ENCODE measurements around the gene KLK10.

Gene KLK10

DNA sequence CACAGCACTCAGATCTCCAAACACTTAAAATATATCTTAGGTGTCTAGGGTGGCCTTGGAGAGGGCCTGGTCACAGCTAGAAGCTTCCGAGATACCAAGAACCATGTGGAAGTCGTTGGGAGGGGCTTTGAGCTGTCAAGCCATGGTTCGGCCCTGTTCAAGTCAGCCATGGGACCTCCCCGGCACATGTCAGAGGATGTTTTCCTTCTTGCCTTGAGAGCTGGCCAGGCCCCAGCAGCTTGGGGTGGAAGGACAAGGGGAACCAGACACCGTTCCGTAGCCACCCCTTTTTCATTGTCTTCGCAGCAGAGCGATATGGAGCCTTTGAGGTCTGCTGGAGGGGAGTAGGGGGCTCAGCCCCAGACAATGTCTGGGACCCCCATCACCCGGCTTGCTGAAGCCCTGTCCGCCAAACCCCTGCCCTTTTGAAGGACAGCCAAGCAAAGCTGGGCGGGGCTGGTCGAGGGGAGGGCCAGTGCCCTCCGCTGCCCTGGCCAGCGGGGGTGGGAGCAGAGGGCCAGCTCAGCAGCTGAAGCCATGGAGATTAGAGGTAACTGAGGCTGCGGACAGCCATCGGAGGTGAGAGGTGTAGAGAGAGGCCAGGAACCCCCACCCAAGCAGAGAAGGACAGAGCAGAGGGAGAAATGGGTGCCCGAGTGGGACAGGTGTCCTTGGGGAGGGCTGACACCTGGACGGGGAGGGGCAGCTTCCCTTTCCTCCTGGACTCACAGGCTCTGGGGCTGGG lies 6.5 kb upstream of the KLK10 start:
- DNase-seq, result no peak

DNA sequence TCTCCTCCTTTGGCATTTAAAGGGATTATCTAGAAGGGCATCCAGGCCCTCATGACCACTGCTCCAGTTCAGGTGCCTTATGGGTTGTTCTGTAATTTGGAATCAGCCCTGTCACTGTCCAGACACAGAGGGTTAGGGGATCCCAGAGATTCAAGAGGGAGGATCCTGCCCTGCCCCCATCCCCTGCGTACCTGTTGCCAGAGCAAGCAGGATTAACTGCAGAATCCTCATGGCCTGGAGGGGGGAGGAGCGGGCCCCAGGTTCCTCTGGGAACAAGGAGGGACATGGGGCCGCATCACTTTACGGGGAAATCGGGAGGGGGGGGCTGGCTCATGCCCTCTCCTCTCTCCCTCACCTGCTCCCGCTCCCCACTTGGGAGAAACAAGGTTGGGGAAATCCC lies 5.9 kb upstream of the KLK10 start:
- DNase-seq, result no peak

DNA sequence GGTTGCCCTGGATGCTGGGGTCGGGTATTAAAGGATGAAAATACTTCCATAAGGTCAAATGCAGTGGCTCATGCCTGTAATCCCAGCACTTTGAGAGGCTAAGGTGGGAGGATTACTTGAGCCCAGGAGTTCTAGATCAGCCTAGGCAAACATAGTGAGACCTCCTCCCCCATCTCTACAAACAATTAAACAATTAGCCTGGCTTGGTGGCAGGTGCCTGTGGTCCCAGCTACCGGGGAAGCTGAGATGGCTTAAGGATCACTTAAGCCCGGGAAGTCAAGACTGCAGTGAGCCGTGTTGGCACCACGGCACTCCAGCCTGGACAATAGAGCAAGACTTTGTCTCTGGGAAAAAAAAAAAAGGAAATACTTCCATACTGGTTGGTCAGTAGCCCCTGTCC lies 5.4 kb upstream of the KLK10 start:
- no peak for DNase-seq

DNA sequence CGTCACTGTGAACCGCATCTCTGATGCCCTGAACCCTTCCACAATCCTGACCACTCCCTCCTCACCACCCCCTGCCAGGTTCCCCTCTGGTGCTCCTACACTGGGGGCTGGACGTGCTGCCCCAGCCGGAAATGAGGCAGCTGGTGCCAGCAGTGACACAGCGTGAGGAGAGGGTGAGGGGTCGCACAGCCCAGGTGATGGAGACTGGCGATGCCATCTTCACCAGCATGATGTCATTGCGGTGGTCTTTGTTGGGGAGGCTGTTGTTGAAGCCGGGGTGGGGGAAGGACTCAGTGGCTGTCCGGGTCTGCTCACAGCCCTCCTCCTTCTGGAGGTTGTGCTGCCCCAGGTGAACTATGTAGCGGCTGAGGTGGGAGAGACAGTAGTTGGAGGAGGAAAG lies 4.4 kb upstream of the KLK10 start:
- no peak for DNase-seq

DNA sequence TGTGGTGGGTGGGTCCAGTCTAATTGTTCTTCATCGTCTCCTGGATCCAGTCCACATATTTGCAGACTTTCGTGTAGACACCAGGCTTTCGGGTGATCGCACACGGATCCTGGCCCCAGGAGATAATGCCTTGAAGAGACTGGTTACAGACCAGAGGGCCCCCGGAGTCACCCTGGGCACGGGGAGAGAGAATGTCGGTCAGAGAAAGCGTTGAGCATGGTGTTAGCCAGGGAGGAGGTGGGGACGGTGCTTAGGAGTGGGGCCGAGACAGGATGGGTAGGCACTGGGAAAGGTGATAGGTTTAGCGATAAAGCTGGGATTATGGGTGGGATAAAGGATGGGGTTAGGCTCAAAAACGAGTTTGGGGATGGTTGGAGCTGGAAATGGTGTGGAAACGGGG lies 3.0 kb upstream of the KLK10 start:
- DNase-seq, result no peak

DNA sequence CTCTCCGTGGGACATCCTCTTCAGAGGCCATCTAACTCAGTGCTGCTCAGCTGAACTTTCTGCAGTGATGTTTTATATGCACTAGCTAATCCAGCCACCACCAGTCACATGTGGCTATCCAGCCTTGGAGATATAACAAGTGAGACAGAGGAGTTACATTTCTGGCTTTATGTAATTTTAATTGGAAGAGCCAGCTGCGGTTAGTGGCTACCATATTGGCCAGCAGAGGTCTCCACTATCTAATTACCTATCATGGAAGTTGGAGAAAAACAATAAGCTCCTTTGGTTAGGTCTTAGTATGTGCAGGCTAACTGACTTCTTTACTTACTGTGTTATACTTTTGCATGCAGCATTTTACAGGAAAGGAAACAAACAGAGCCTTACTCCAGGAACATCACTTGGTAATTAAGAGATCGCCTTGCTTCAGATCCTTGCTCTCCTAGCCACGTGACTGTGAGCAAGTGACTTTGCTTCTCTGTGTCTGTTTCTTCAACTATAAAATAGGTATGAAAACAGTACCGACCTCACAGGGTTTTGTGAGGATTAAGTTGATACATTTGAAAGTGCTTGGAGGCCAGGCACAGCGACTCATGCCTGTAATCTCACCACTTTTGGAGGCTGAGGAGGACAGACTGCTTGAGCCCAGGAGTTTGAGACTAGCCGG lies 1.6 kb upstream of the KLK10 start:
- no peak for DNase-seq

DNA sequence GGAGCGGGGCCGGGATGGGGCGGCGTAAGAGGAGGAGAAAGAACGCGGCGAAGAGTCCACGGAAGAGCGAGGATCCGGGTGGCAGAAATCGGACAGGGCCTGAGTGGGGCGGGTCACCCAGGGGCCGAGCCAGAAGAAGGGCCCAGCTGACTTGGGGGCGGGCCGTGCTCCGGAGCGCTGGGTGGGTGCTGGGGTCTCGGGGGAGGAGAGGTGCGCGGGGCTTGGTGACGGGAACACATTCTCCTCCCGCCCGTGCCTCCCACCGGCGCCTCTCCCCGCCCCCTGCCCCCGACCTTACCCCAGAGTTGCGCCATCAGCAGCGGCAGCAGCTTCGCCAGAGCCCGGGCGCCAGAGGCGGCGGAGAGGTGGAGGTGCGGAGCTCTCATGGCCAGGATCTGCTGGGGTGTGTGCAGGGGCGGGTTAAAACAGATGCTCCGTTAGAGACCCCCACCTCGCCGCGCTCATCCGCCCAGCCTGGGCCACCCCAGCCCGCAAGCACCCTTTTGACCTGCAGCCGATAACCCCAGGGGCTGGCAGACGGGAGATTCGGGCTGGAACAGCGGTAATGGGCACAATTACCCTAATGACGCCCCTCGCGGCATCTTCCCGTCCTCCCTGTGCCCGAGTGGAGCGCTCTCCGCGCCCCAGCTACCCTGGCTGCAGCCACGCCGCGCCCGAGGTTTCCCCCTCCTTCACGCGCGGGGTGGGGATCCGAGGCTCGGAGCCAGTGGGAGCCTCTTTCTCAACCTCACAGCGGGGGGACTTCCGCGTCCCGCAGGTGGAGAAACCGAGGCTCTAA lies 565 bp downstream of the KLK10 start:
- no peak for DNase-seq

DNA sequence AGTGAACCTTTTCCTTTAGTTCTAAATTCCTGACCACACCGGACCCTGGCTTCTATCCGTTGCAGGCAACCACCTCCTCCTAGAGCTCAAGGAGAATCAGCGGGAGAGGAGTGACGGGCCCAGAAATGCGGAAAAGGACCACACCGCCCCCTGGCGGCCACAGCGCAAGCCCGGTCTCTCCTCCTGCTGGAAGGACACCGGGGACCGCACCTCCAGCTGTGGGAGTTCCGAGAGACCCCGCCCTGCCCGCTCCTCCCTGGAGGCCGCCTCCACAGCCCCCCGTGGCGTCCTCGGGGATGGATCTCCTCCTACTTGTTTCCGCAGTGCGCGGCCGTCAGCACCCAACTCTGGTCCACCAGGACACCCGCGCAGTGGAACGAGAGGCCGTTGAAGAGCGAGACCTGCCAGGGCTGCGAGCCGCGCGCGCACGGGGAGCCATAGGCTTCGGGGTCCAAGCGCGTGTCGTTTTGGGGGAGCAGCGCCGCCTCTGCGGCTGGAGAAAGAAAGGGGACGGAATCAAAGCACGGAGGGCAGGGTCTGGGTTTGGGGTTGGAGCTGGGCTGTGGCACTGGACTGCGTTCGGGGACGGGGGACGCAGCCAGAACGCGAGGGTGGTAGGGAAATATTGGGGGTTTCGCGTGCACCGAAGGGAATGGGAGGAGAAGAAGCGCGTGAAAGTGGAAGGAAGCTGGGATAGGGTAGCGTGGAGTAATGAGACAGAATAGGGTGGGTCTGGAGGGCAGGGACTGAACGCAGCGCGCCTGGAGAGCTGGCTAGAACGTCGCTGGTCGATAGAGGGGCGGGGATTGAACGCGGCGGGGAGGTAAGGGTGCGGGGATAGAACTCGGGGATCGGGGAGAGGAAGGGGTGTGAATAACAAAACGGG lies 2.5 kb downstream of the KLK10 start:
- no peak for DNase-seq

DNA sequence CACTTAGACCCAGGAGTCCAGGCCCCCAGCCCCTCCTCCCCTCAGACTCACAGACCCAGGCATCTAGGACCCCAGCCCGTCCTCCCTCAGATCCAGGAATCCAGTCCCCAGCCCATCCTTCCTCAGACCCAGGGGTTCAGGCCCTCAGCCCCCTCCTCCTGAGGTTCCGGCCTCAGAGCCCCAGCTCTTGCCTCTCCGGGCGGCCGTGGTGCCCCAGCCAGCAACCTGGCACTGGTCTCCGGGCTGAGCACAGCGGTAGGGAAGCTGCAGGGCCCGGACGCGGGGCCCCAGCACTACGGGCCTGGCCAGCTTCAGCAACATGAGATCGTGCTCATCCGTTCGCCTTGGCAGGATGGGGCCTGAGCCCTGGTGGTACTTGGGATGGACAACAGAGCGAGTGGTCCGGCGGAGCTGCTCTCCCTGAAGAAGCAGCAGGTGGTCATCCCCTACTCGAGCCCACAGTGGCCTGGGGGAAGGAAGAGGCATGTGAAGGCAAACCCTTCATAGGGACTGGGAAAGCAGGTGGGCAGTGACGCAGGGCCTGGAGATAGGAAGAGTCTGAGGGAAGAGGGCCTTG lies 3.7 kb downstream of the KLK10 start:
- no peak for DNase-seq

DNA sequence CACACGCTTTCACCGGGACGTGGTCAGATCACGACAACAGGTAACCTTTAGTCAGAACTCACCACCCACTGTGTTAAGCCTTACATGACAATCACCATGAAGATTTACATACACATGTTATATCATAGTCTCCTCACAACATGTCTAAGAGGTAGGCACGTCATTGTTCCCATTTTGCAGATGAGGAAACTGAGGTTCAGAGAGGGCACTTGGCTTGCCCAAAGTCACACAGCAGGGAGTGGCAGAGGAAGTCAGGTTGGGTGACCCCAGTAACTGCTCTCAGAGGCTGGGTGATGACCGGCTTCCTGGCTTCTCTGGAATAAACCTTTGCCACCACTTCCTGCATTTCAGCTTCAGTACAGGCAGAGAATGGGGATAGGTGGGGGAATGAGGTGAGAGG lies 5.3 kb downstream of the KLK10 start:
- DNase-seq, result no peak

DNA sequence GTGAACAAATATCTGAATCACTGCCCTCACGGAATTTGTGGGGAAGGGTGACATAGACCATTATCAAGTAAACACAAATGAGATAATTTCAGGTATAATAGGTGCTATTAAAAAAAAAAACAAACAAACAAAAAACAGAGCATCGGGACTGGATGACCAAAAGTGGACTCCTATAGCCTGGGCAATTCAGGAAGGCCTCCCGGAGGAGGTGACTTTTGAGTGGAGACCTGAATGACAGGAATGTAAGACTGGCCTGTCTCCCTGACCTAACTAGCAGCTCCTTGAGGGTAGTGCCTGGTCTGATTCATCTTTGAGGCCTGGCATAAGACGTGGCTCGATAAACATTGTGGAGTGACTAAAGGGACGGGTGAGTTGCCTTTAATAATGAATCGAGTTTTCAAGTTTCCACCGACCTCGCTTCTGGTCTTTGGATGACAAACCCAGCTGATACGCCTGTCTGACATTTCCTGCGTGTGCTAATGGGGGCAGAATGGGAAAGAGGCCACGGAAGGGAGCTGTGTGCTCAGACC lies 6.8 kb downstream of the KLK10 start:
- no peak for DNase-seq

DNA sequence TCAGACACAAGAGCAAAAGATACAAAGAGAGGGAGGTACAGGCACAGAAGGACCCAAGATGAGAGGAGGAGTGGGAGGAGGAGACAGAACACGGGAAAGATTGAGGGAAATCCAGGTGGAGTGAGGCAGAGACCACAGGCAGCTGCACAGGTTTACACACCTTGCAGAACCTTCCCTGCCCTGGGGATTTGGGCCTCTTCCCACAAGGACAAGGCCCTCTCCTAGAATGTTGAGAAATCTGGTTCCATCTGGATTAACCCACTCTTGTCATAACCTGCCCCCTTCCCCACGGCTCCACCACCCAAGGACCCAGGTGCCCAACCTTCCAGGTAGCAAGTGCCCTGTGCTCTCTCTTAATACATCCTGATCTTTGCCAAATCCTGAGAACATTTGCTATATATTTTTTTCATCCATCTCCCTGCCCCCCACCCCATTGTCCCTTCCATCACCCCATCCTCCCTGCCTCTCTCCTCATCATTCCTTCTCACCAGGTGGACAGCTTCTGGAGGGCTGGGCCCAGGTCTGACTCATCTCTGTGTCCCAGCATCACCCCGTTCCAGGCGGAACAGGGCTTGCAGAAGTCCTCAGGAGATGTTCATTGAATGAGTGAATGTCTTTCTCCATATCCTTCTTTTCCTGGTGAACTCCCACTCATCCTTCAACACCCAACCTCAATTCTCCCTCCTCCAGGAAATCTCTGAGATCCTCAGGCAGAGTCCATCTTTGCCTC lies 9.3 kb downstream of the KLK10 start:
- DNase-seq, result no peak

DNA sequence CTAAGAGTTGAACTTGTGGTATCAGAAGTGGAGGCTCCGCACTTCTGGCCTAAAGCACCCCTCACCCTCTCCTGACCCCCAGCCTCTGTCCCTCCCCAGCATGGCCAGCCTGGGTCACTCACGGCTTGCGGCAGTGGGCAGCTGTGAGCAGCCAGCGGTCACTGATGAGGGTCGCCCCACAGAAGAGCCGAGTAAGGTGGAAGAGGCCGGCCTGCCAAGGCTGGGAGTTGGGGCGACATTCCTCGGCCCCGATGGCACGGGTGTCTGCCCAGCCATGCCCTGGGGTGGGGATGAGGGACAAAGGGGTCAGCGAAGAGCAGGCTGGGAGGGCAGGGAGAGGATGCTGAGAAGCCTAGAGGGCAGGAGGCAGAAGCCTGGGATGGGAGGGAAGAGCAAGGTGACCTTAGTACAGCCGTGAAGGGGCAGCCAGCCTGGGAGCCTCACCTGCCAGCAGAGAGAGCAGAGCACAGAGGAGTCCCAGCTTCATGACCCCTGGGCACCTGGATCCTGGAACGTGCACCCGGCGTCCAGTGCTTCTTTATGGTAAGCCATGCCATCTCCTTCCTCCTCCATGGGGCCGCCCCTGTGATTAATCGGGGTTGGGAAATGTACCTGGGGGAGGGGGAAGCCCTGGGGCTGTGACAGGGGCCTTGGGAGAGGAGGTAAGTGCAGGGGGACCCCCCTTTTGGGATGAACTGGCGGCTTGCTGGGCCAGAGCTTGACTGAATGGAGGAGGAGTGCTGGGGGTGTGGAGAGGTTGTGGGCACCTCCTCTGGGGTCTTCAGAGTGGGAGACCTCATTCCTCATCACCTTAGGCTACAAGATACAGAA lies 10.2 kb downstream of the KLK10 start:
- DNase-seq, result no peak

DNA sequence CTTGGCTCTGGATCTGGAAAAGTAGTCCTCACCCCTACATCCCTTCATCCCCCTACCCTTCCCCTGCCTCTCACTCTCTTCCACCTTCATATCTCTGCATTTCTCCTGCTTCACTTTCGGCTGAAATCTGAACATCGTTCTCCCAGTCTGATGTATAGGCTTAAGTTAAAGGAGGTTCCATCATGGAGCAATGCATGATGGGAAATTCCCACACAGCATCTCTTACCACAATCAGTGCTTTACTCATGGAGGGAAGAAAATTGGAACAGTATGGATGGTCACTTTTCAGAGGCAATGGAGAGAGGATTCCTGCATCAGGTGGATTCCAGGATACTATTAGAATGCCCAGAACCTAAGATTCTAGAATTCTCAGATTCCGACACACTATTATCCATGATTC lies 12.0 kb downstream of the KLK10 start:
- DNase-seq, result no peak

DNA sequence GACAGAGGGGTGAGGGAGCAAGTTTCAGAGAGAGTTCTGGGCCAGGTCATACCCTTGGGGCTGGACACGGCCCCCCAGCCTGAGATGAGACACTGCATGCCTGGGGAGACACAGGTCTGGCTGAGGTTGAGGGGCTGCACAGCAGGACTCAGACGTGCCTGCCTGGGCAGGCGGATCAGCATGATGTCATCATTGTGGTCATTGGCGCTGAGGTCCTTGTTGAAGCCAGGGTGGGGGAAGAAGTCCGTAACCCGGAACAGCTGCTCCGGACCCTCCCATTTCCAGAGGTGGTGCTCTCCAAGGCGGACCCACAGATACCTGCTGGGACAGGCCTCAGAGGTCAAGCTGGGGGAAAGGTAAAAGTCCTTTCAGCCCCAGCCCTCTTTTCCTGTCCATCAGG lies 13.1 kb downstream of the KLK10 start:
- no peak for DNase-seq

DNA sequence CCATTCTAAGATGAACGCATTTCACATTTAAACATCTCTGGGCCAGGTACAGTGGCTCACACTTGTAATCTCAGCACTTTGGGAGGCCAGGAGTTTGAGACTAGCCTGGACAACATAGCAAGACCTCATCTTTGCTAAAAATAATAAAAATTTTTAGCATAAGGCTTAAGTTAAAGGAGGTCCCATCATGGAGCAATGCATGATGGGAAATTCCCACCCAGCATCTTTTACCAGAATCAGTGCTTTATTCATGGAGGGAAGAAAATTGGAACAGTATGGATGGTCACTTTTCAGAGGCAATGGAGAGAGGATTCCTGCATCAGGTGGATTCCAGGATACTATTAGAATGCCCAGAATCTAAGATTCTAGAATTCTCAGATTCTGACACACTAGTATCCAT lies 14.3 kb downstream of the KLK10 start:
- DNase-seq, result no peak

DNA sequence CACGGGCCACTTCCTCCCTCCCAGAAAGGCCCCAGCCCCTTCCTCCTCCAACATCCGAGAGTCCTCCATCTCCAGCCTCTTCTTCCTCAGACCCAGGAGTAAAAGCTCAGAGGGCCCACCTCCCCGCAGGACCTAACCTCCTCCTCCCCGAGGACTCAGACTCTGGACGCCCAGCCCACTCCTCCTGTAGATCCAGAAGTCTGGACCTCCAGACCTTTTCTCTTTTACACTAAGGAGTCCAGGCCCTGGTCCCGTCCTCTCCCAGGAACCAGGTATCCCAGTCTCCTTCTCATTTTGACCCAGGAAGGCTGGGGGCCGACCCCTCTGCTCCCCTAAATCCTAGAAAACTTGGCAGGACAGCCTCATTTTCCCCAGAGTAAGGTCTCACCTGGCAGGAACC lies 16.2 kb downstream of the KLK10 start:
- DNase-seq, result no peak

DNA sequence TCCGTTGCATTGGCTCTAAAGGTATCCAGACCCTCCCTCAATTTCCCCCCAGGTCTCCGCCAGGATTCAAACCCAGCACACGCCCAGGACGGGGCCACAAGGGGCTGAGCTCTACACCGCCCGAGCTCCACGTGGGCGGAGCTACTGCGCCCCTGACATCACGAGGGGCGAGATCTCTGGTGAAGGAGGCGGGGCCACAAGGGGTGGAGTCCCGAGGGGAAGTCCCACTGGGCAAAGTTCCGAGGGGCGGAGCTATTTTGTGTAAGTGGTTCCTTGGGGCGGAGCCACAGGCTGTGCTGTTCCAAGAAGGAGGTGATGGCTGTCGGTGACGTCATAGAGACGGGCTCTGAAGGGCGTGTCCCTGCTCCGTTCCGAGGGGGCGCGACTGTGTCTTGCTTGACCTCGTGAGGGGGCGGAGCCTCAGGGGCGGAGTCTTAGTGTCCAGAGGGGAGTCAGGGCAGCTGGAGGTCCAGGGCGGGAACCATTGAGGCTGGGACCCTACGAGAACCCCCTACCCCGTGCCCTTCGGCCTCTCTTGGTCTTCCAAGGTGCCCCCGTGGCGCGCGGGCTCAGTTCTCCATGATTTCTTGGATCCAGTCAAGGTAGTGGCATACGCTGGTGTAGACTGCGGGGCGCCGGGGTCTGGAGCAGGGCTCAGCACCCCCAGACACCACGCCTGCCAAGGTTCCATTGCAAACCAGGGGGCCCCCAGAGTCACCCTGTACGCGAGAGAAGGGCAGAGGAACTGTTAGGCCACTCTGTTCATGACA lies 16.8 kb downstream of the KLK10 start:
- no peak for DNase-seq

DNA sequence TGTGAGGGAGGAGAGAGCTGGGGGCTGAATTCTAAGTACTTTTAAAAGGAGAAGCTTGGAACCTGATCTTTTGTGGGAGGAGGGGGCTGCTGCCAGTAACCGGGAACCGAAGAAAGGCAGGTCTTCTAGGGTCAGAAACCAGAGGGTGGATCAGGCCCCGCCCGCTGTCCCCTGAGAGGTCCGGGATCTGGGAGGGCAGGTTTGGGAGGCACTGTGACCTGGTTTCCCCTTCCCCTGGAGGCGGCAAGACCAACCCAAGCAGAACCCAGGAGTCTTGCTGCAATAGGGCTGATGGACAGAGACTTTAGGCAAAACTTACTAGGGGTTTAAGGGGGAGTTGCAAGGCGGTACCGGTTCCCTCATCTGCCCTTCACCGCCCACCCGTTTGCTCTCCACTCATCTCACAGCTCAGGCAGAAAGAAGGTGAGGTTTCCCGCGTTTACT lies 17.4 kb downstream of the KLK10 start:
- DNase-seq, result no peak

DNA sequence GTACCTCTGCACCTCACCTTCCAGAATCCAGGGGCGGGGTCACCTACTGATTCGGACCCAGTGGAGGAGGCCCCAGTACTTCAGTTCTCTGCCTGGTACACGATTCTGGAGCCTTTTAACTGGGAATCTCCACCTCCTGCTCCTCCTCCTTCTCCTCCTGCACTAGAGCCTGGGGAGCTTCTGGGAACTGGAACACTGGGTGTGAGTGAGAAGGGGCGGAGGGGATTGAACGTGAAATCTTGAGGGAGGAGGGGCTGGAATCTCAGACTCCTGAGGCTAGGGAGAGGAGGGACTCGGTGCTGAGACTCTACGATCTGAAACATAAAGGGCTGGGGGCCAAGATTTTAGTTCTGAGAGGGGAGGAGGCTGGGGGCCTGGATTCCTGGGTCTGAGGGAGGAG lies 18.0 kb downstream of the KLK10 start, which contains the start of gene KLK8:
TSS of gene KLK8 (minus strand) at position 90 of the 400 bp plus-strand sequence. CDS start 437 bp downstream, outside the sequence.
- DNase-seq, result no peak

All from activated effector memory CD4-positive, alpha-beta T cell treated with Interleukin-2 at 50 U/mL for 16 hours (primary cell).